ENCODE measurements around the gene UBXN4. TPM values are rescaled to one million over a fixed set of nuclear protein-coding genes. Genes with fewer than 3 reads are reported as not detected.

Gene UBXN4
- total and polyA plus RNA-seq, 2 donors (not counting 3 experiments of a cell fraction or from before 2014, with no cell fraction given): 40.8 to 108 TPM

GRCh38 chr2:135798275-135798705, 56.6 kb downstream of the UBXN4 start:
- no peaks in the 10 kb centered on the region for H3K9me1 ChIP-seq (replicated peaks; ENCODE audit: control insufficient read depth, extremely low read depth, insufficient read depth, low read length)
- no peak overlapping the region for H3K4me3 ChIP-seq (replicated peaks in 1 of 3; ENCODE audit: insufficient read depth in 1 of 3, low read depth in 1 of 3, low read length in 3 of 3)
- H3K27ac ChIP-seq (ENCODE audit: insufficient read depth, low read depth, low read length): no peak overlapping the region
- no peaks in the 10 kb centered on the region for H3K36me3 ChIP-seq (ENCODE audit: control insufficient read depth in 2 of 2, extremely low read depth in 1 of 2, insufficient read depth in 2 of 2, low read length in 2 of 2)
- intact Hi-C loops (cut with micrococcal nuclease): loop anchor here (5.0 kb wide), 1 partner anchor 326 kb away; no protein-coding TSS in a partner anchor
- no peaks in the 10 kb centered on the region for H3K4me1 ChIP-seq (ENCODE audit: control insufficient read depth, extremely low read depth, insufficient read depth, low read length)
- no peak overlapping the region for H3K4me2 ChIP-seq (ENCODE audit: insufficient read depth, low read length)
- TF ChIP-seq FOS (IDR thresholded peaks at IDR 0.05; ENCODE audit: borderline replicate concordance, insufficient read depth, low read length) (no peak), POLR2AphosphoS5 (IDR thresholded peaks at IDR 0.05; ENCODE audit: insufficient read depth, low read depth, low read length) (no peak), JUN (IDR thresholded peaks at IDR 0.05; ENCODE audit: borderline replicate concordance, insufficient read depth, insufficient read length, low read depth) (no peak), MAX (IDR thresholded peaks at IDR 0.05; ENCODE audit: insufficient read depth, insufficient read length) (no peak), MYC (IDR thresholded peaks at IDR 0.05; ENCODE audit: low read depth, low read length) (no peak), POLR2A (IDR thresholded peaks at IDR 0.05; ENCODE audit: low read depth, low read length) (no peak), GATA2 (IDR thresholded peaks at IDR 0.05; ENCODE audit: insufficient read depth, insufficient read length, low read depth, low read length) (no peak), EZH2 (IDR thresholded peaks at IDR 0.05; ENCODE audit: borderline replicate concordance, low read depth, low read length, severe bottlenecking) (no peak)
- TF ChIP-seq, protein P1, sequence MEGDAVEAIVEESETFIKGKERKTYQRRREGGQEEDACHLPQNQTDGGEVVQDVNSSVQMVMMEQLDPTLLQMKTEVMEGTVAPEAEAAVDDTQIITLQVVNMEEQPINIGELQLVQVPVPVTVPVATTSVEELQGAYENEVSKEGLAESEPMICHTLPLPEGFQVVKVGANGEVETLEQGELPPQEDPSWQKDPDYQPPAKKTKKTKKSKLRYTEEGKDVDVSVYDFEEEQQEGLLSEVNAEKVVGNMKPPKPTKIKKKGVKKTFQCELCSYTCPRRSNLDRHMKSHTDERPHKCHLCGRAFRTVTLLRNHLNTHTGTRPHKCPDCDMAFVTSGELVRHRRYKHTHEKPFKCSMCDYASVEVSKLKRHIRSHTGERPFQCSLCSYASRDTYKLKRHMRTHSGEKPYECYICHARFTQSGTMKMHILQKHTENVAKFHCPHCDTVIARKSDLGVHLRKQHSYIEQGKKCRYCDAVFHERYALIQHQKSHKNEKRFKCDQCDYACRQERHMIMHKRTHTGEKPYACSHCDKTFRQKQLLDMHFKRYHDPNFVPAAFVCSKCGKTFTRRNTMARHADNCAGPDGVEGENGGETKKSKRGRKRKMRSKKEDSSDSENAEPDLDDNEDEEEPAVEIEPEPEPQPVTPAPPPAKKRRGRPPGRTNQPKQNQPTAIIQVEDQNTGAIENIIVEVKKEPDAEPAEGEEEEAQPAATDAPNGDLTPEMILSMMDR (IDR thresholded peaks at IDR 0.05; ENCODE audit: extremely low read depth in 1 of 2, insufficient read depth in 1 of 2, low read depth in 1 of 2, low read length in 2 of 2): no peak
- no peak for FAIRE-seq
- ChIA-PET CTCF (interaction anchor here (0.7 to 5.1 kb wide), 26 partner anchors 9 to 1347 kb away, joined by 3 to 88 read pairs (median 6); partner anchors contain the start of genes MCM6, R3HDM1 and ZRANB3), POLR2A (no interaction called here)
- H3K9ac ChIP-seq (replicated peaks; ENCODE audit: extremely low read depth, insufficient read depth, low read length): no peak overlapping the region
- dilution Hi-C loops (cut with MboI; ENCODE audit: extremely low pct_ligation_motif_present, low sequenced_read_pairs): no loop called here
- no peak for DNase-seq (ENCODE audit: low read depth, low spot score)
- H4K20me1 ChIP-seq (replicated peaks; ENCODE audit: control insufficient read depth, extremely low read depth, insufficient read depth, low read length): no peaks in the 10 kb centered on the region
- H3K79me2 ChIP-seq (ENCODE audit: control insufficient read depth, insufficient read depth, low read length): no peaks in the 10 kb centered on the region
- H3K9me3 ChIP-seq (replicated peaks; ENCODE audit: control insufficient read depth, insufficient read depth, low read length): no peaks in the 10 kb centered on the region
- no TSS peak for BruUV-seq (replicated peaks)
- no peaks in the 10 kb centered on the region for H3K27me3 ChIP-seq (ENCODE audit: control insufficient read depth in 2 of 2, insufficient read depth in 2 of 2, low read length in 2 of 2)
- H2AFZ ChIP-seq (ENCODE audit: low read depth, low read length): no peak overlapping the region

Measured in endothelial cell of umbilical vein (primary cell).